NCI-H2081 treated with DMSO at 0.1 percent for 48 hours (cell line): Measurements from ENCODE around the gene TRIM71.
"Not testable (repeated sequence)": the region's sequence is repeated elsewhere in the genome, so short reads cannot be mapped to it uniquely, and the experiment has no call there.

Experiments used
- DNase-seq: peaks from one replicate; lab custom pipeline; 2025; lab: John Stamatoyannopoulos, UW

The TRIM71 gene

GRCh38 chr3:32819551-32820348 lies 2.0 kb downstream of the TRIM71 start:
- no peak for DNase-seq

- DNase-seq = no peak
Observed at GRCh38 chr3:32820430-32820829, 2.6 kb downstream of the TRIM71 start.

- DNase-seq = no peak
Observed at GRCh38 chr3:32820971-32821685, 3.3 kb downstream of the TRIM71 start.

- DNase-seq = no peak
Observed at GRCh38 chr3:32821686-32822296, 4.0 kb downstream of the TRIM71 start.

GRCh38 chr3:32822609-32823498 lies 5.1 kb downstream of the TRIM71 start:
- no peak for DNase-seq

- DNase-seq = not testable (repeated sequence)
Observed at GRCh38 chr3:32823641-32824184, 5.9 kb downstream of the TRIM71 start.

- no peak for DNase-seq
Observed at GRCh38 chr3:32825601-32826375, 8.0 kb downstream of the TRIM71 start.

- DNase-seq = no peak
Observed at GRCh38 chr3:32831062-32831461, 13.3 kb downstream of the TRIM71 start.

- DNase-seq = no peak
Observed at GRCh38 chr3:32831791-32832190, 14.0 kb downstream of the TRIM71 start.

GRCh38 chr3:32832193-32832592 lies 14.4 kb downstream of the TRIM71 start:
- DNase-seq = no peak

- DNase-seq = no peak
Observed at GRCh38 chr3:32835049-32835371, 17.2 kb downstream of the TRIM71 start.

- DNase-seq = no peak
Observed at GRCh38 chr3:32835961-32836360, 18.2 kb downstream of the TRIM71 start.

GRCh38 chr3:32836601-32837000 lies 18.8 kb downstream of the TRIM71 start:
- no peak for DNase-seq

GRCh38 chr3:32837366-32837765 lies 19.6 kb downstream of the TRIM71 start:
- no peak for DNase-seq

GRCh38 chr3:32837789-32838188 lies 20.0 kb downstream of the TRIM71 start:
- DNase-seq = no peak

GRCh38 chr3:32839714-32840085 lies 21.9 kb downstream of the TRIM71 start:
- DNase-seq = no peak

GRCh38 chr3:32840086-32840841 lies 22.5 kb downstream of the TRIM71 start:
- no peak for DNase-seq

GRCh38 chr3:32841341-32841740 lies 23.5 kb downstream of the TRIM71 start:
- DNase-seq = no peak

GRCh38 chr3:32841867-32842470 lies 24.2 kb downstream of the TRIM71 start:
- no peak for DNase-seq

- no peak for DNase-seq
Observed at GRCh38 chr3:32842531-32842931, 24.7 kb downstream of the TRIM71 start.
